GM12878 (cell line): Measurements from ENCODE around the gene CTNNA1. TPM values are rescaled to one million over a fixed set of nuclear protein-coding genes. Genes with fewer than 3 reads are reported as not detected.

ENCODE experiments used
- ATAC-seq: fragments of 200-7000 bp; cut with Tn5 transposase; 3 replicates; pipeline ENCODE4 v1.9.1; 2020; ENCODE audit warnings: mild to moderate bottlenecking, moderate library complexity
- BruUV-seq: library from RNA; stranded (reverse); fragments of 400-500 nt; replicated peaks from 2 replicates; lab custom pipeline; 2021; lab: Mats Ljungman, UMichigan
- CTCF ChIA-PET: fragments of 300-600 bp; sonication (Branson Sonifier 250); formaldehyde crosslinking; extraction: SDS; loops from one replicate; lab custom pipeline; 2021; ENCODE audit warnings: inconsistent platforms; lab: Yijun Ruan, JAX
- POLR2A ChIA-PET: fragments of 350-600 bp; formaldehyde crosslinking; extraction: SDS; loops from one replicate; lab custom pipeline; 2021; ENCODE audit warnings: inconsistent platforms; lab: Charles Lee
- RAD21 ChIA-PET: fragments of 300-600 bp; sonication (Branson Sonifier 250); formaldehyde crosslinking; loops from one replicate; lab custom pipeline; 2023; ENCODE audit warnings: antibody characterized with exemption; ENCODE audit not compliant: unreplicated experiment; lab: Charles Lee
- SMC1A ChIA-PET: fragments of 300-600 bp; sonication (Branson Sonifier 250); formaldehyde crosslinking; loops from one replicate; lab custom pipeline; 2023; ENCODE audit not compliant: unreplicated experiment, uncharacterized antibody; lab: Charles Lee
- DNase-seq: peaks from one replicate; pipeline ENCODE4 v3.0.0-alpha.2; 2011; ENCODE audit warnings: low read depth, low spot score
- FAIRE-seq: peaks from 3 replicates; lab custom pipeline; 2011; peaks lifted over from hg19 to GRCh38; lab: Jason Lieb, UNC
- H2AFZ ChIP-seq: 2 replicates; pipeline ENCODE4 v1.6.0; 2011; ENCODE audit warnings: low read depth, low read length, control low read depth; ENCODE audit not compliant: control insufficient read depth
- H3K27ac ChIP-seq: 2 replicates; pipeline ENCODE4 v1.5.1; 2011; ENCODE audit warnings: control low read depth; ENCODE audit not compliant: control insufficient read depth, insufficient read depth
- H3K27me3 ChIP-seq, 2 experiments: replicated peaks in 1 of 2; 2 replicates each; pipeline versions ENCODE4 v1.6.0 to v1.6.1; 2011; ENCODE audit warnings: low read length in 1 of 2; ENCODE audit not compliant: control insufficient read depth in 2 of 2, insufficient read depth in 2 of 2
- H3K36me3 ChIP-seq, 2 experiments: 2 replicates each; pipeline ENCODE4 v1.5.1; 2011; ENCODE audit warnings: low read length in 1 of 2; ENCODE audit not compliant: control insufficient read depth in 2 of 2, insufficient read depth in 2 of 2
- H3K4me1 ChIP-seq: 2 replicates; pipeline ENCODE4 v1.6.1; 2011; ENCODE audit warnings: mild to moderate bottlenecking, low read length, moderate library complexity, mixed read lengths; ENCODE audit not compliant: control insufficient read depth, insufficient read depth
- H3K4me2 ChIP-seq: 2 replicates; pipeline ENCODE4 v1.6.0; 2011; ENCODE audit warnings: control low read depth; ENCODE audit not compliant: control insufficient read depth, insufficient read depth
- H3K4me3 ChIP-seq: fragments of 200-600 bp; sonication (generic); 2 replicates; pipeline ENCODE4 v1.5.1; 2016
- H3K79me2 ChIP-seq: 2 replicates; pipeline ENCODE4 v1.6.0; 2011; ENCODE audit warnings: low read length; ENCODE audit not compliant: control insufficient read depth, insufficient read depth
- H3K9ac ChIP-seq: 2 replicates; pipeline ENCODE4 v1.8.0; 2011; ENCODE audit warnings: low read length, control low read depth, mixed read lengths; ENCODE audit not compliant: control insufficient read depth, insufficient read depth
- H3K9me3 ChIP-seq: replicated peaks from 3 replicates; pipeline ENCODE4 v1.5.1; 2011; ENCODE audit warnings: mild to moderate bottlenecking, low read length; ENCODE audit not compliant: control insufficient read depth, insufficient read depth
- H4K20me1 ChIP-seq: 2 replicates; pipeline ENCODE4 v1.6.0; 2011; ENCODE audit not compliant: control insufficient read depth, insufficient read depth
- NFYB ChIP-seq: IDR thresholded peaks from 2 replicates; pipeline ENCODE4 v1.6.1; 2011; ENCODE audit warnings: low read depth, mild to moderate bottlenecking, low read length, improper control_type of control experiment, moderate library complexity; ENCODE audit not compliant: insufficient read depth
- RELA ChIP-seq: fragments of 450-650 bp; IDR thresholded peaks from 2 replicates; pipeline ENCODE4 v1.8.0; 2014; ENCODE audit warnings: borderline replicate concordance; ENCODE audit not compliant: partially characterized antibody
- SREBF1 ChIP-seq: IDR thresholded peaks from 2 replicates; pipeline ENCODE4 v1.6.1; 2012; ENCODE audit warnings: mild to moderate bottlenecking, low read length
- SUZ12 ChIP-seq: fragments of 200-600 bp; sonication (generic); IDR thresholded peaks from one replicate; pipeline ENCODE4 v1.6.1; 2018; ENCODE audit warnings: antibody characterized with exemption, mild to moderate bottlenecking; ENCODE audit not compliant: unreplicated experiment
- TAF1 ChIP-seq: IDR thresholded peaks from 2 replicates; pipeline ENCODE4 v1.6.1; 2011; ENCODE audit warnings: mild to moderate bottlenecking, low read depth, low read length, borderline replicate concordance
- TCF3 ChIP-seq: IDR thresholded peaks from 2 replicates; pipeline ENCODE4 v1.6.1; 2012; ENCODE audit warnings: low read depth, mild to moderate bottlenecking, low read length, borderline replicate concordance; ENCODE audit not compliant: insufficient read depth
- ZNF24 ChIP-seq: fragments of 450-650 bp; IDR thresholded peaks from 2 replicates; pipeline ENCODE4 v1.6.1; 2017; ENCODE audit warnings: antibody characterized with exemption, mild to moderate bottlenecking
- ZNF274 ChIP-seq: IDR thresholded peaks from one replicate; pipeline ENCODE4 v1.8.0; 2011; ENCODE audit not compliant: insufficient read length, insufficient read depth
- in situ Hi-C: fragments of 300-500 bp; cut with MboI; formaldehyde crosslinking; loops from 9 replicates; pipeline ENCODE4 v1.14.3; 2018; ENCODE audit warnings: mixed read lengths
- intact Hi-C: fragments of 100-400 bp; cut with micrococcal nuclease; formaldehyde crosslinking; loops from one replicate; pipeline ENCODE4 v1.14.2; 2022; ENCODE audit not compliant: unreplicated experiment
- polyA plus RNA-seq, 11 experiments: library from polyadenylated mRNA; depleted of rRNA in 4 of 11; unstranded in 6 of 11; stranded (reverse) in 5 of 11; fragments of >200 nt; fragmentation: Nextera tagmentation in 4 of 11; fragmentation: Illumina TruSeq in 1 of 11; extraction: Ambion mirVana in 4 of 11; extraction: Trizol in 1 of 11; gene quantifications; 1 replicate in 1 of 11; 2 replicates in 10 of 11; pipeline versions ENCODE4 v1.2.1 to v1.2.3, GENCODE V29; 2011 to 2016; ENCODE audit warnings: inconsistent platforms in 2 of 11, missing spikeins in 2 of 11, low read depth in 1 of 11
- total RNA-seq, 4 experiments: library from RNA; depleted of rRNA in 3 of 4; stranded (reverse); fragments of >200 nt in 3 of 4; fragmentation: Illumina TruSeq in 1 of 4; extraction: Trizol in 1 of 4; gene quantifications; 2 replicates each; pipeline versions ENCODE4 v1.2.1 to v1.2.3, GENCODE V29; 2013 to 2021
- TF ChIP-seq, protein P1 (sequence below): fragments of 450-650 bp; conservative IDR thresholded peaks from 2 replicates; pipeline ENCODE4 v1.6.1; 2017; ENCODE audit warnings: mild to moderate bottlenecking, moderate library complexity

CTNNA1 gene
- total and polyA plus RNA-seq, 10 of the 15 experiments (the other 5 are each of a cell fraction or from before 2014, with no cell fraction given): 32.6 to 104 (median 57.7) TPM

- no peaks in the 10 kb centered on the region for H3K4me1 ChIP-seq
- ChIA-PET RAD21 (no interaction called here), POLR2A (no interaction called here), SMC1A (no interaction called here), CTCF (no interaction called here)
- no peak overlapping the region for H3K4me3 ChIP-seq
- H3K27ac ChIP-seq: no peak overlapping the region
- intact Hi-C loops (no loop called here), in situ Hi-C loops (no loop called here)
- no peak for DNase-seq
- no peak overlapping the region for H2AFZ ChIP-seq
- H4K20me1 ChIP-seq: no peaks in the 10 kb centered on the region
- no peaks in the 10 kb centered on the region for H3K9me3 ChIP-seq
- ATAC-seq: no peak
- FAIRE-seq: no peak
- TF ChIP-seq SUZ12 (no peak), SREBF1 (no peak), TCF3 (no peak), TAF1 (no peak), ZNF24 (no peak), ZNF274 (no peak), RELA (no peak), NFYB (no peak)
- TF ChIP-seq, protein P1, sequence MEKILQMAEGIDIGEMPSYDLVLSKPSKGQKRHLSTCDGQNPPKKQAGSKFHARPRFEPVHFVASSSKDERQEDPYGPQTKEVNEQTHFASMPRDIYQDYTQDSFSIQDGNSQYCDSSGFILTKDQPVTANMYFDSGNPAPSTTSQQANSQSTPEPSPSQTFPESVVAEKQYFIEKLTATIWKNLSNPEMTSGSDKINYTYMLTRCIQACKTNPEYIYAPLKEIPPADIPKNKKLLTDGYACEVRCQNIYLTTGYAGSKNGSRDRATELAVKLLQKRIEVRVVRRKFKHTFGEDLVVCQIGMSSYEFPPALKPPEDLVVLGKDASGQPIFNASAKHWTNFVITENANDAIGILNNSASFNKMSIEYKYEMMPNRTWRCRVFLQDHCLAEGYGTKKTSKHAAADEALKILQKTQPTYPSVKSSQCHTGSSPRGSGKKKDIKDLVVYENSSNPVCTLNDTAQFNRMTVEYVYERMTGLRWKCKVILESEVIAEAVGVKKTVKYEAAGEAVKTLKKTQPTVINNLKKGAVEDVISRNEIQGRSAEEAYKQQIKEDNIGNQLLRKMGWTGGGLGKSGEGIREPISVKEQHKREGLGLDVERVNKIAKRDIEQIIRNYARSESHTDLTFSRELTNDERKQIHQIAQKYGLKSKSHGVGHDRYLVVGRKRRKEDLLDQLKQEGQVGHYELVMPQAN: no peak
- no TSS peak for BruUV-seq
- H3K9ac ChIP-seq: no peak overlapping the region
- no peak overlapping the region for H3K4me2 ChIP-seq
- no peaks in the 10 kb centered on the region for H3K27me3 ChIP-seq
- no peaks in the 10 kb centered on the region; a peak in 1 of 4 replicates for H3K36me3 ChIP-seq
- H3K79me2 ChIP-seq: no peaks in the 10 kb centered on the region
Measured at GRCh38 chr5:138911441-138911840, 158.2 kb downstream of the CTNNA1 start.
